GM12872 (cell line): ENCODE measurements around the gene REC8.

Source experiments
- TF ChIP-seq, protein P1 (sequence below): IDR thresholded peaks from 3 replicates; pipeline ENCODE4 v1.5.1; 2011; ENCODE audit warnings: low read depth, mild to moderate bottlenecking, low read length, moderate library complexity; ENCODE audit not compliant: insufficient read depth

Gene REC8

GRCh38 chr14:24189059-24189375 lies 17.1 kb downstream of the REC8 start:
- TF ChIP-seq, protein P1, sequence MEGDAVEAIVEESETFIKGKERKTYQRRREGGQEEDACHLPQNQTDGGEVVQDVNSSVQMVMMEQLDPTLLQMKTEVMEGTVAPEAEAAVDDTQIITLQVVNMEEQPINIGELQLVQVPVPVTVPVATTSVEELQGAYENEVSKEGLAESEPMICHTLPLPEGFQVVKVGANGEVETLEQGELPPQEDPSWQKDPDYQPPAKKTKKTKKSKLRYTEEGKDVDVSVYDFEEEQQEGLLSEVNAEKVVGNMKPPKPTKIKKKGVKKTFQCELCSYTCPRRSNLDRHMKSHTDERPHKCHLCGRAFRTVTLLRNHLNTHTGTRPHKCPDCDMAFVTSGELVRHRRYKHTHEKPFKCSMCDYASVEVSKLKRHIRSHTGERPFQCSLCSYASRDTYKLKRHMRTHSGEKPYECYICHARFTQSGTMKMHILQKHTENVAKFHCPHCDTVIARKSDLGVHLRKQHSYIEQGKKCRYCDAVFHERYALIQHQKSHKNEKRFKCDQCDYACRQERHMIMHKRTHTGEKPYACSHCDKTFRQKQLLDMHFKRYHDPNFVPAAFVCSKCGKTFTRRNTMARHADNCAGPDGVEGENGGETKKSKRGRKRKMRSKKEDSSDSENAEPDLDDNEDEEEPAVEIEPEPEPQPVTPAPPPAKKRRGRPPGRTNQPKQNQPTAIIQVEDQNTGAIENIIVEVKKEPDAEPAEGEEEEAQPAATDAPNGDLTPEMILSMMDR: no peak

GRCh38 chr14:24189460-24189859 lies 17.6 kb downstream of the REC8 start:
- TF ChIP-seq, protein P1: no peak

GRCh38 chr14:24190416-24190815 lies 18.5 kb downstream of the REC8 start:
- TF ChIP-seq, protein P1: no peak

GRCh38 chr14:24192933-24193332 lies 21.1 kb downstream of the REC8 start:
- TF ChIP-seq, protein P1: no peak

DNA sequence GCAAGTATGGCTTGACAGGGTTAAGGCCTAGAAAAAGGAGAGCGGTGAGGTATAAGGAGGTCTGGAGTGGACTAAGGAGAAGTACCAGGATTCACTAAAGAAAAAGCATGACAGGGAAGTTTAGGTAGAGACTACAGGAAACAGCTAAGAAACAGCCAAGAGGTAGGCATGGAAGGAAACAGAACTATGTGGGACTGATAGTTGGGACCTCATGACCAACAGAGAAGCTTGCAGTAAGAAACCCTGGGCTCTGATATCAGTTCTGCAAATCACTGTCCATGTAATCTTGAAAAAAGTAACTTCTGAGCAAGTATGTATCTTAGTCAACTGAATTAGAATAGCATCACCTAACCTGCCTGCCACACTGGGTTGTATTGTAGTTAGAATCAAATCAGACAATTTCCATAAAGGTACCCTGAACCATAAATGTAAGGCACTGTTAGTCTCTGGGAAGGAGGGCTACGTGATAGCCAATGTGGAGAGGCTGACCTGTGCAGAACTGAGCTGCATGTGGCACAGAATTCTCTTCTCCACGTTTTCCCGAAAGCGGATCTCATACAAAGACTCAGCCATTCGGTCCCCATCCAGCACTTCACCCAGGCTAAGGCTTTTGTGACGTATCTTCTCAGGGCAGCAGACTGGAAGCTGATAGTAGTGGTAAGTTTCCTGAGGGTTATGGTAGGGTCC lies 22.4 kb downstream of the REC8 start:
- TF ChIP-seq, protein P1: no peak

- TF ChIP-seq, protein P1: no peak
These were observed 22.9 kb downstream of the REC8 start for GRCh38 chr14:24194873-24195185.

DNA sequence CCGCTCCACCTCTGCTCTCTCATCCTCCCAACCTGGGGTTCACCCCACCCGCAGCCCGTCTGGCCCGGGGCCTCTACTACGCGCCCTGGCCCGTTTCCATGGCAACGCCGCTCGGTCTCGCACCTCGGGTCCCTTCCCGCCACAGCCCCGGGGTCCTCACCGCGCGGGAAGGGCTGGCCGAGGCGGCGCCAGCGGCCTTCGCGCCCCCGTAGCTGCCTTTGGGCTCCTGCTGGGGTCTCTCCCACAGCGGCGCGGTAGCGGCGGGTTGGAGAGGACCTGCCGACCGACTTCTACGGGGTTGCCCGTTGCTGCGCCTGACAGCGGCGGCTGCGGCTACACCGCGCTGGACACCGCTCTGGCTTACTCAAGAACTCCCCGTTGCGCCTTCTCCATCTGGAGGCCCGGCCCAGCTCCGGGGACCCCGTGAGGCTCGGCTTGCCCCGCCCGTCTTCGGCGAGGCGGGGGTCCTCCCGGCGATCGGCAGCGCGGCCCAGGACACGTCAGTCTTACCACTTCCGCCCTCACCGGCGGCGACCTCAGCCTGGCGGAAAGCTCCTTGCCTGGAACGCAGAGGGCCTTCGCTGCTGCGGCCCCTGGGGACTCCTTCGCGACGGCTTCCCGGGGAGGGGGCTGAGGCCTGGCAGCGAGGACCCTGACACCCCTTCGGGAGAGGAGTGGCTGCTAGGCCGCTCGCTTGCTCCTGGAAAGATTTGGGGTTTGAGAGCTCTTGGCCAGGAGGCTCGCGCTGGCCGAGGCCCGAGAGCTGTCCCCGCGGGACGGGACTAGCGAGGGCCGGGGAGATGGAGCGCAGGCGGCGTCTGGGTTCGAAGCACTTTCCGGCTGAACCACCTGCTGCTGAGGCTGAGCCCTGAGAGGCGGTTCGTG lies 23.5 kb downstream of the REC8 start, which contains the start of gene TM9SF1:
Gene TM9SF1 (minus strand): TSS at position 256 of the 885 bp plus-strand sequence. CDS start 422 bp downstream, outside the sequence.
- TF ChIP-seq, protein P1: no peak
